ENCODE measurements around the gene LRRTM4.

LRRTM4 gene

DNA sequence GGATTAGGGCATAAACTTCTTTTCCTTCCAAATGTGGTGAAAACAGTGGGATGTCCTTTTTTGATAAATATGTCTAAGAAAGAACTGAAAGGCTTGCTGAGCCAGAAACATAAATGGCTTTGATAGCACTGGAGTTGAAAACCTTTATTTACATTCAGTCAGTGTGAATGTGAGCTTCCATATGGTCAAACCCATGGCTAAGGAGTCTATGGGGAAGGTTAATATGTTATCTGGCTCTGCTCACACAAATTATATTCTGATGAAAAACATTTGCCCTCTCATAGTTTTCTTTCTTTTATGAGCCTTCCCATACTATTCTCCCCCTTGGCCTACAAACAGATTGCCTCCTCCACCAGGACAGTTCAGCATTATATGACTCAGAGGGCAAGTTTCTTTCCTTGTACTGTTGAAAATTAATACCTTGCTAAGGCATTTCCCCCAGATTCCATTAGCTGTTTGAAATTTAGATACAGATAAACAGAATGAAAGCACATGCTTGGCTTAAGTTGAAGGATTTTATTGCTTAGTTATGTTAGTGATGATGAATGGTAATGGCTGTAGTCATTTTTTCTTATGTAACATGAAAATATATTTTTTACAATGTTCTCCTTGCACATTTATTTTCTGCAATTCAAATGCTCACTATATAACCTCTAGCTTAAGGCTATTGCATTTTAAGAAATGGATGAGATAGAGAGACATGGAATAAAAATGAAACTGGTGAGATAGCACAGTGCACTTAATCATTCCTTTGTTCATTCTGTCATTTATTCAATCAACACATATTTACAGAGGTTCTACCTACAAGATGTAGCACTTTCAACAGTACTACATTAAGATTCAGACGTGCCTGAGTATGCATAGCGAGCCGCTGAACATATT is 544.1 kb downstream of the LRRTM4 start:
- no peak for DNase-seq

DNA sequence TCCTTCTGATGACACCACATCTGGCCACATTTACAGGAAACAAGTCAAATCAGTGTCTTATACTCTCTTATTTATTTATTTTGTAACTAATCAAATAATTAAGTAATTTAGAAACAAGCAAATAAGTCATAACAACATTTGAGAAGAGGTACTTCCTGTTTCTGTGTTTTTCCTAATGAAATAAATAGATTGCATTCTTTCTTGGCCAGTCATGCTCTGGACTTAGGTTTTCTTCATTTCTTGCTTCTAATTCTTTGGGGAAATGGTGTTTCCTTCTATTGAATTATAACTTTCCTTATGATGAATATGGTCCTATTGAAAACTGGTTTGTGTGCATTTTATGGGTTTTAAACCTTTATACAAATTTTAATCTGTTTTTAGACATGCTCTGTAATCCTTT is 546.4 kb downstream of the LRRTM4 start:
- no peak for DNase-seq

DNA sequence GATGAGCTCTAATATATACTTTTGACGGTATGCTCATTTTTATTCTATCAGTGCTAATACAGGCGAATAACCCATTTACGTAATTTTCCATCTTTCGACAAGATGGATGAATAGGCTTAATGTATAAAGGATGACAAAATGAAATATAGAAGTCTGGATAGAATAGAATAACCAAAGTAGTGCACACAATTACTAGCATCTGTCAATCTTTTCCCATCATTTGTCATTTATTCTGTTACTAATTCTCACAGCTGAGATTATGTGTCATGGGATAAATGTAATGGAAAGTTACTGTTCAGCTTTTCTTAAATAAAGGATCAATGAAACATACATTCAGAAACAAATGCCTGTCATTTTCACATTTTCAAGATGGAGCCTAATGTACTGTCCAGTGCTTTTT is 548.6 kb downstream of the LRRTM4 start:
- DNase-seq = no peak

DNA sequence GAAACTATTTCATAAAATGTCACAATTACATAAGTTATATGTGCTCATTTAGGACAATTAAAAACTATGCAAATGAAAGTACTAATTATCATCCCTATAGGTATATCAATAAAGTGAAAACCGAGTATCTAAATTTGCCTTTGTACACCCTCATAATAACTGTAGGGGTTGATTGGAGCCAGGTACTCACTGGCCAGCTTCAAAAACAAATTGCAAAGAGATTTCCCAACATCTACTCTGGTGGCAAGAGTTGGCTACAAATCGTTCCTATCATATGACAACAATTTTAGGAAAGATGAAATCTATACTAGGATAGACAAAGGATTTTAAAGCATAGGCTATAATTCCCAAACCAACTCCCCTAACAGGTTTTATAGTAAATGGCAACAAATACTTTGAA is 556.4 kb downstream of the LRRTM4 start:
- no peak for DNase-seq

DNA sequence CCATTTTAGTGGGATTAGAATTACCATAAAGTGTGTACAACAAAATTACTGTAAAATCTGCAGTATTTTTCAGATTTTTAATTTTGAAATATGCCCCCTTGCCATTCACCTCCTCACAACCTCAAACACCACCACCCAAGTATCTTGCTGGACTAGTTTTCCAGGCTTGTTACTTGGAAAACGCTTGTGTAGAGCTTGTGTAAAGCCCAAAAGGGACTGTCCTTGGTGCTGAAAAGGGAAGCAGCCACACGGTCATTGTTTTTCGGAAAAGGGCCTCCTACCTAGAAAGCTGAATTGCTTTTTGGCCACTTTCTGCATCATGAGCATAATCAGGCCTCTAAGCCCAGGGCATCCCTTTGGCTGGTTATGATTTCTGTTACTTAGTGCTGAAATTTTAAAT is 563.4 kb downstream of the LRRTM4 start:
- no peak for DNase-seq

DNA sequence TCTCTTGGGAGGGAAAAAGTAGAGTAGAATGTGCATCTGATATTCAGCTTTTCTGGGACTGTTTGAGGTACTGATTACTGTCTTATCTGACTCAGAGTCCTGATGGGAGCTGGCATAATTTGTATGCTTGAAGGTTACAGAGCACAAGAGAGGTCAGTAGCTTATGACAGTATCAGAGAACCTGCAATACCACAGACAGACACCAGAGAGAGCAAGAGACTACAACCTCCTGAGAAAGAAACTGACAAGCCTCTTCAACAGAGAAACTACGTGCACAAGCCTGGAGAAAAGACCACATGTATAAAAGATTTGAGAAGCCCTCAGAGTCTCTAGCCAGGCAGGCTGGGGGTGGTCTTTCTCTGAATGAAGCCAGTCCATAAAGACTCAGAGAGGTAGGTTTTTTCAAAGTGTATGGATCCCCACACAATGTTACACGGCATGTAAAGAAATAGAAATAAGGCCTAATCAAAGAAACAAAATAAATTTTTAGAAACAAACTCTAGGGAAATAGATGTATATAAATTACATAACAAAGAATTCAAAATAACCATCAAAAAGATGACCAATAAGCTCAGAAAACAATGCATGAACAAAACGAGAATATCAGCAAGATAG is 568.3 kb downstream of the LRRTM4 start:
- peak; percentile 1 for DNase-seq

DNA sequence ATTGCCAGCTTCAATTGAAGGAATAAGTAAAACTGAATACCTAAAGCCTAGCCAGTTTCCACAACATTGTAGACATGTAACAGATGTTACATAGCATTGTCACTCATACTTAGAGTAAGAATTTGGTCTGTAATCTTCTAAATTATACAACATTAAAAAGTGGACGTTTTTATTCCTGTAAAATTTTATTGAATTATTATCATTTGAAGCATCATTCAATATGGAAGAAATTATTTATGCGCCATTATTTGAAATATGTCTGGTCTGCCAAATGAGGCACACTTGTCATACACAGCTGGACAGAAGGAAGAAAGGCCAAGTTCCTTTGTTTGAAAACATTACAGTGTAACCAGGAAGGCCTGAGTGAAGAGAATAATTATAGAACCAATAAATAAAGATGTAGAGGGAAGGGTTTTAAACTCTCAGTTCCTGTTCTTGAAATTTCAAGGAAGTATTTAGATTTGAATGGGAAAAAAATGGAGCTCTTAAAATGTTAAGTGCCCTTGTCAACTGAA is 575.5 kb downstream of the LRRTM4 start:
- no peak for DNase-seq

DNA sequence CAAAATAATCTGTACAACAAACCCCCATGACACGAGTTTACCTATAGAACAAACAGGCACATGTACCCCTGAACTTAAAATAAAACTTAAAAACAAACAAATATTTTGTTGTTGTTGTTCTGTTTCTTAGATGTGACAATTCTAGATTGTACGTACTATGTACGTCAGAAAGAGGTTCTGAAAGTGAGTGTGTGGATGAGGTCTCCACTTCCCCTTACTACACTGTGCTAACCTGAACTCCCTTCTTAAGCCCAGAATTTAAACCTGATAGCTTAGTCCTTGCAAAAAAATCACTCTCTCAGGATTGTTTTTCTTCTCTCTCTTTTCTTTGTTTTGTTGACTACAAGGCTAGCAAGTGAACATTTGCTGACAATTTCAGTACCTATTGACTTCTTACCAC is 581.6 kb downstream of the LRRTM4 start:
- no peak for DNase-seq

DNA sequence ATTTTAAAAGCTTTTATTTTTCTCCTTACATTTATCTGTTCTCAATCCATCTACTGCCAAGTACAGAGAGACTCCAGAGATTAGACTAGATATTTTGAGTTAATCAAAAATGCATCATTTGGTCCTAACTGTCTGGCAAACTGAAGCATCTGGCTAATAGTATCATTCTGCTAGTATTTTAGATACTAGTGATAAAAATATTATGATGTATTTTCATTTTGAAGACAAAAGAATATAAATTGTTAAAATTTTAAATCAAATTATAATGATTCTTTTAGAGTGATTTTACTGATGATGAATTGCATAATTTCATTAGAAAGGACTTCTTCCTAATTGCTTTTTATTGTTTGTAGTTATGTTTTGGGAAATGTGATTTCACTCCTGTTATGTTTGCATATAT is 584.0 kb downstream of the LRRTM4 start:
- DNase-seq = no peak

DNA sequence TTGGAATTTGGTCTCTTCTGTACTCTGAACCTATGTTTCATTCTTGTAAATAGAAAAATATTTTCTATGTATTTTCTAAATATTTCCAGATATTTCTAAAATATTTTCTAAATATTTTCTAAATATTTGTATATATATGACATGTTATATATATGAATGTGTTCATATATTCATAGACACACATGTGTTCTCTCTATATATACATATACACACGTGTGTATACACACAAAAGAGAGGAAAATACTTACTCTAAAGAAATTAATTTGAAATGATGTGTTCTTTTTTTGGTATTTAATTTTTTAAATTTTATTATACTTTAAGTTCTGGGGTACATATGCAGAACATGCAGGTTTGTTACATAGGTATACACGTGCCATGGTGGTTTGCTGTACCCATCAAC is 589.6 kb downstream of the LRRTM4 start:
- no peak for DNase-seq

DNA sequence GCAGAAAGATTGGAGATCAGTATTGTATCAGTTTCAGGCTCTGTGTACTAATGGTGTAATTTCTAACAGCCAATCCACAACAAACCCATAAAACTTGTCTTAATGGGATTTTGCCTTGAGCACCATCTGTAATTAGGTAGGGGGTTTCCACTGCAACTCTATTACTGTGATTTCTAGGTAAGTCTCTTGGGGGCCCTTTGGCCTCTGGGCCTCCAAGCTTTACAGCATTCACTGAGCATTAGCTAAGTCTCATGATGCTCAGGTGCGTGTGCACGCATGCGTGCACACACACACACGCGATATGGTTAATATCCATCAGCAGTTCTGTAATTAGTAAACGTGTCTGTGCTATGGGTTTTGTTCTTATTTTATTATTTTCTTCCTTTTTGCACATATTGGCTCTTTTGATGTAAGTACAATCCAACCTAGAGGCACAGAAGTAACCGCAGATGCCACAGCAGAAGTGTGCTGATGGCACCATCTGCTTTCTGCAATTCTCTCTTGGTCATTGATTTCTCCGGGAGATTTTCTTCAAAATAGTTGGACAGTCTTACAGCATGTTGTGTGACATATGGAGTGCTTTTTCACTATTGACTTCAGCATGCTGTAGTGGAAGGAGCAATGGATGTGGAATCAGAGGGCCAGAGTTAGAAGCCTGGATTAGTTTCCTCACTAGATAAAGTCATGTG is 592.0 kb downstream of the LRRTM4 start:
- DNase-seq = no peak

DNA sequence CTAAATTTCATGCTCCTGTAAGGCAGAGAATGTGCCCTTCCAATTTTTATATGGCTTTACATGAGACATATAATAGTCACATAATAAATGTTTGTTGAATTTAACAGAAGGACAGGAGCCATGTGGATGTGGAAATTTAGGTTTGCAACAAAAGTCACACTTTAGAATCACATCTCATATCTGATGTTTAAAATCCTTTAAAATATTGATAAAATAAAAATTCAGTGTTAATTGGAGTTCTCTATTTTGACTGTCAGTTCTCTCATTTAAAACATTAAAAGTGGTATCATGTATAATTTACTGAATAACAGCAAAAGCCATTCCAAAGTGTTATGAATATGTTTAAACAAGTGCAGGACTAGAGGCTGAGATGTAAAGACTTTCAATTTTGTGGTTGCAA is 594.1 kb downstream of the LRRTM4 start:
- DNase-seq = no peak

DNA sequence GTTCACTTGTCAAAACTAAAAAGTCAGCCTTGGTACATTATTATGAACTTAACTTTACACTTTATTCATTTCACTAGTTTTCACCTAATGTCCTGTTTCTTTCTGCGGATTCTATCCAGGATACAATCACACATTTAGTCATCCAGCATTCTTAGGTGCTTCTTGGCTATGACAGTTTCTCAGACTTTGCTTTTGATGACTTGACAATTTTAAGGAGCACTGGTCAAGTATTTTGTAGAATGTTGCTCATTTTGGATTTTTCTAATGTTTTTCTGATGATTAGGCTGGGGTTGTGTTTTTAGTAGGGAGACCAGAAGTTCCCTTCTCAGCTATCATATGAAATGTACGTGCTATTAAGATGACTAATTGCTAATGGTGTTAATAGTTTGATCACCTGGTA is 601.2 kb downstream of the LRRTM4 start:
- no peak for DNase-seq

DNA sequence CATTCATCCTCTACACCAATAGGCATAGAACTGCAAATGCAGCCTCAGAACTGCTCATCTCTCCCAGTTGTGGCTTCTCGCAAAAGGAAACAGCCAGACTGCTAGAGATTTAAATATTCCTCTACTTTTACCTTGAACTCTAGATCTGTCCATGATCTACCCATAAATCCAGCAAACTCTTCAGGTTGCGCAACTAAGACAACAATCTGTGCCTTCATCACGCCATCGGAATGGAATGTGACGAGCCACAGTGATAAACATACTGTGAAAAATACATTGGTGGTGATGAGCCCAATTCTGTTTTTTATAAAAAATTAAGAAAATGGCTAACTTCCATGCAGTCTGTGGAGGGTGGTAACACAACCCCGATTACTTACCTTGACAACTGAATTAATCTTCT is 626.7 kb downstream of the LRRTM4 start:
- DNase-seq = no peak

DNA sequence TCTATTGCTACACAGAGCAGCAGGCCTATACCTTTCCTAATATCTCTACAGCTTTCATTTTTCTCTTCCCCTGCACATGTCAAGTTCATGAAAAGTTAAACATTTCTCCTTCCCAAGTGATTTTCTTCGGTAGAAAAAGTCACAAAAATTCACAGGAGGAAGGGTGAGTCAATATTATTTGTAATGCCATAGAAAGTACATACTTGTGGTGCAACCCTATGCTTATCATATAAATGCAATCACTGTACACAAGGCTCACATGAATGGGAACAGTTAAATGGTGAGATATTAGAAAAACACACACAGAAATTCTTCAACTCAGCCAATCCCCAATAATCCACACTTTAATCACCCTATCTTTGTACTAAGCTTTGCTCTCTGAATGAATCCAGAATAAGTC is 651.6 kb downstream of the LRRTM4 start:
- DNase-seq = no peak

DNA sequence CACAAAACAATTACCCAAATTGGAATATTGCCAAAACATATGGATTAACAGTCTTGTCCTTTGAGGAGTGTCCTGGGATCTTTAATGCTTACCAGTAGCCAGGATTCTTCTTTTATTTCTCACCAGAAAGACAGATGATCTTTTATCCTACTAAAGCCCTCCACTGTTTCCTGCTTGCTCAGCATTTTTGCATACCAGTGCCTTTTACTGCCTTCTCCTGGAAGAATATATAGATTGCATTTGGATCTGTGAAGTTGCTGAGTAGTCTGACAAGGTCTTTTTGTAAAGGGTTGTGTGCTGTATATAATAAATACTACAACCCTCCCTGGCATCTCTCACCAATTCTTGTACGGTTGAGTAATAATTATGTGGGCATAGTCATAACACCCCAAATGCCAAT is 652.2 kb downstream of the LRRTM4 start:
- no peak for DNase-seq

DNA sequence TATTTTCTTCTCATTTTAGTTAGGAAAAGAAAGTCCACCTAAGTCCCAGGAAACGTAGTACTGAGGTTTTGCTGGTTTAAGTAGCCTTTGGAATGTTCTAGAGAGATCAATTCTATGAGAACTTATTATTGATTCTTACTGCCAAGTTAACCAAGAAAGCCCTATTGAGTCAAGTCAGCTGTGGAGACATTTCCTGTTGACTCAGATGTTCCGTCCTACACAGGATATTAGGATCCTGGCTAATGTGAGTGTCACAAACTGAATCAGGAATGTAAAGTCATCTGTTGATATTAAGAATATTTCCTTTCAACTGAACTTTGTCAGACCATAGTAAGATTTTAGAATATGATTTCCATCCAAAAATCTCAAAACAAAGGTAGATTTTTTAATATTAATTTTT is 654.3 kb downstream of the LRRTM4 start:
- no peak for DNase-seq

DNA sequence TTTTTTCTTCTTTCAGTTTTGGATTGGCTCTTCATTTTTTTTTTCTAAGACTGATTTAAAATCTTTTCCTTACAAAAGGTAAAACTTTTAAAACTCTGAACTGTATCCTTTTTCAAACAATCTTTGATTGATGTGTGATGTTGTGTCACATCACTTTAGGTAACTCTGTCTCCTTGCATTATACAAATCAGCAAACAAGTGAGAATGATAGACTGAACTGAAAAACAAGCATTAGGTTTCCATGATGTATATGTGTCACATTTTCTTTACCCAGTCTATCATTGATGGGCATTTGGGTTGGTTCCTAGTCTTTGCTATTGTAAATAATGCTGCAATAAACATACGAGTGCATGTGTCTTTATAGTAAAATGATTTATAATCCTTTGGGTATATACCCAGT is 655.7 kb downstream of the LRRTM4 start:
- DNase-seq = no peak

DNA sequence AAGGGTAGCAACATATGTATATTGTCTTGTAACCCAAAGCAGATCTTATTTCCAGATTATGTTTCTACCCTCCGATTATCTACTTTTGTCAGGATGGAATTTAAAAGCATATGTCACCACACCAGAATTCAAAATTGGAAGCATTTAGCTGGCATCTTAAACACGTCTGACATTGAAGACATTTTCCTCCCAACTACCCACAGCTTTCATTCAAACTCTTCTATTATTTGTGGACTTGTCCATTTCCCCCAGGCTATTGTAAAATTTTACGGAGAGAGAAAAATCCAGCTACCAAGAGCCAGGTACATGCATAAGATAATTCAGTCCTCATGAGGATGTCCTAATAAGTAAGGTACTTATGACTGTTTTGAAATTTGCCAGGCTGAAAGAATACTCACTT is 659.3 kb downstream of the LRRTM4 start:
- no peak for DNase-seq

DNA sequence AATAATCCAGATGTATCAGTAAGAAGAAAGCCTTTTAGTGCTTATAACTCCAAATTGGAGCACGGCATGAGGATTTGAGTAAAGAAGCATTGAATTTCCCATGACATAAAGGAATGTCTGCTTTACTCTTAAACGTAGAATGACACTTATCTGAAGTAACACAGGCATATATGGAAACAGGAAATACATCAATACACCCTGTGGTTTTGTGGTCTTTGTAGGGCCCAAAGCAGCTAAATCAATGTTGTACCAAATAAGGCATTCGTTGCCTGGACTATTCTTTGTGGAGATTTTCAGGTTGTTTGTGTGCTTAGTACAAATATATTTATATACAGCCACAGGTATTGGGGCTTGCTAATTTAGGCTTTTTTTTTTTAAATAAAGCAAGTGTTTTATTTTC is 660.5 kb downstream of the LRRTM4 start:
- DNase-seq = no peak

DNA sequence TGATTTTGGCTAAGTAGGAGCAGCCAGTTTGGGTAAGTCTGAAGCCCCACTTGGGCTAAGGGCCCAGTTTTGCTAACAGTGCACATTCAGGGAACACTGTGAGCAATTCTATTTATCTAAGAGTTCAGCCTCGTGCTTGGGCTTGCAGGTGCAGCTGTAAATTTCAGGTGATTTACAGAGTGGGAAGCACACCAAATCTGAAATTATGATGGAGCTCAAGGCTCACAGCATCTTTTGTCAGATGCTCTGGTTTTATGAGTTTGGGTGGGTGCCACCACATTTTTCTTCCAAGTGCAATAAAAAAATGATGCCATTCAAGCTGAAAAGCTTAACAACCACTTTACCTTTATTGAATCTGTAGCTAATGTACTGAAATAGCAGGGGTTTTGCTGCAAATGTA is 671.2 kb downstream of the LRRTM4 start:
- DNase-seq = no peak

DNA sequence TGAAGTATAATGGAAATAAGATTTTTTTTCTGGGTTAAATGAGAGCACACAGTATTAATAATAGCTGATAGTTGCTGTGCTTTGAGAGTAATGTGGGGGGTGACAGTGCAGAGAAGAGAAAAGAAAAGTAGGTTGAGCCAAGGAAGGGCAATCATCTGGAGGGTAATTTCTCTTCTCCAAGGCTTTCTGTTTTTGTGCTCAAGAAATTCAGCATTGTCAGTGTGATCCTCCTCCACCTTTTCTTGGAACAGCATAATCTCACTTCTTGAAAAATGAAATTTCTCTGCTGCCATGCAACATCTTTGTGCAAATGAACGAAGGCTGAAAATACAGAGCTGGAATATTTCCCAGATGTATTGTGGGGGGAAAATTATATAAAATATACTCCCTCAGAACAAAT is 673.1 kb downstream of the LRRTM4 start:
- DNase-seq = no peak

DNA sequence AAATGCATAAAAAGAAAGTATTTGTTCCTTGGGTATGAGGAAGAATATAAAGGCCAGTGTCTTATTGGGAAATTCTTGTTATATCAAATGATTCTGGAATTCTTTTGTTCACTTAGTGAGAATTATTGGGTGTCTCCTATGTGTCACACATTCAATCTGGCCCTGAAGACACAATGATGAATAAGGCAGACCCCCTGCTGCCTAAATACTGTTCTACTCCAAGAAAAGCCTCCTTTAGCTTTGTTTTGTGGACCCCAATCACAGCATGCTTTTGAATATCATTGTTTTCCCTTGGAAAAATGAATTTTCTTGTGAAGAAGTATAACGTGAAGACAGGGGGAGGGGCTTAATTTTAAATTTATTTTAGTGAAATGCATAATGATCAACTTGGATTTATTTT is 682.4 kb downstream of the LRRTM4 start:
- DNase-seq = no peak

Data from NCI-H2107 (cell line).